BLaER1 treated with 17β-estradiol and CSF1 and Interleukin-3, amounts not matched to agents 10 nM and 100 nM (cell line): Measurements from ENCODE around the gene CRIM1.
A peak's percentile ranks its signal among the peaks of the same experiment; 100 is the strongest.

ENCODE experiments used
- H3K27ac ChIP-seq, 11 experiments: shearing (Covaris generic); formaldehyde crosslinking; 2 replicates each; pipeline ENCODE4 v1.8.1; 2022
- H3K27me3 ChIP-seq, 11 experiments: shearing (Covaris generic); formaldehyde crosslinking; 2 replicates each; pipeline ENCODE4 v1.8.1; 2022
- H3K36me3 ChIP-seq, 11 experiments: shearing (Covaris generic); formaldehyde crosslinking; 2 replicates each; pipeline ENCODE4 v1.8.1; 2022
- H3K4me1 ChIP-seq, 10 experiments: shearing (Covaris generic); formaldehyde crosslinking; 2 replicates each; pipeline ENCODE4 v1.8.1; 2022
- H3K4me2 ChIP-seq, 11 experiments: shearing (Covaris generic); formaldehyde crosslinking; 2 replicates each; pipeline ENCODE4 v1.8.1; 2022
- H3K4me3 ChIP-seq, 10 experiments: shearing (Covaris generic); formaldehyde crosslinking; 2 replicates each; pipeline ENCODE4 v1.8.1; 2022
- H3K9ac ChIP-seq, 11 experiments: shearing (Covaris generic); formaldehyde crosslinking; 2 replicates each; pipeline ENCODE4 v1.8.1; 2022
- H3K9me3 ChIP-seq, 11 experiments: shearing (Covaris generic); formaldehyde crosslinking; replicated peaks in 1 of 11; 2 replicates each; pipeline ENCODE4 v1.8.1; 2022
- H4K20me1 ChIP-seq, 11 experiments: shearing (Covaris generic); formaldehyde crosslinking; 2 replicates each; pipeline ENCODE4 v1.8.1; 2022
- Cebpa-rat ChIP-seq, 11 experiments: shearing (Covaris generic); IDR thresholded peaks; 2 replicates each; pipeline ENCODE4 v1.8.1; 2022

The CRIM1 gene

DNA sequence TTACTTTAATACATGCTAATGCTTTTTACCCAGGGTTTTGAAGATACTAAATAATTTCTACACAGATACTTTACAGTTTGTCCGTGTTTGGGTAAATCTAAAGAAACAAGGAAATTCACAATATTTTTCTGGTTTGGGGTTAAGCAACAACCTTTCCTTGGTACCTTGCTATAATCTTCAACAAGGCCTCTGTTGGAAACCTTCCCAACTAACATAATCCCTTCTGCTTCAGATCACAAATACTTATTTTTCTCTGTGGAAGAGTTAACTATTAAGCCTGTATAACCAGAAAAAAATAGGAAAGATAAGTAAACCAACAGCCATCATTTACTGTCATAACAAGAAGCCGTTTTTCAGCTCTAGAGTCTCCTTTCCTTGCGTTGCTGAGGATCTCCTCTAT, 227.4 kb downstream of the CRIM1 start:
- Histone ChIP-seq H3K27ac (no peak overlapping the region), H3K27me3 (no peaks in the 10 kb centered on the region), H3K4me3 (no peak overlapping the region), H3K4me1 (0 out of 20 replicates have a peak, but pooled peaks cover 0 to 3% (median 0%) of the 10 kb centered on the region in 10 experiments), H3K9ac (no peak overlapping the region), H4K20me1 (peaks cover 0 to 25% (median 7%) of the 10 kb centered on the region in 11 experiments; a peak in 12 of 22 replicates), H3K36me3 (peaks cover 98 to 100% (median 100%) of the 10 kb centered on the region in 11 experiments), H3K9me3 (0 out of 22 replicates have a peak, but pooled peaks cover 0 to 4% (median 0%) of the 10 kb centered on the region in 11 experiments), H3K4me2 (no peak overlapping the region)
- TF ChIP-seq Cebpa-rat (IDR thresholded peaks at IDR 0.05): no peak

DNA sequence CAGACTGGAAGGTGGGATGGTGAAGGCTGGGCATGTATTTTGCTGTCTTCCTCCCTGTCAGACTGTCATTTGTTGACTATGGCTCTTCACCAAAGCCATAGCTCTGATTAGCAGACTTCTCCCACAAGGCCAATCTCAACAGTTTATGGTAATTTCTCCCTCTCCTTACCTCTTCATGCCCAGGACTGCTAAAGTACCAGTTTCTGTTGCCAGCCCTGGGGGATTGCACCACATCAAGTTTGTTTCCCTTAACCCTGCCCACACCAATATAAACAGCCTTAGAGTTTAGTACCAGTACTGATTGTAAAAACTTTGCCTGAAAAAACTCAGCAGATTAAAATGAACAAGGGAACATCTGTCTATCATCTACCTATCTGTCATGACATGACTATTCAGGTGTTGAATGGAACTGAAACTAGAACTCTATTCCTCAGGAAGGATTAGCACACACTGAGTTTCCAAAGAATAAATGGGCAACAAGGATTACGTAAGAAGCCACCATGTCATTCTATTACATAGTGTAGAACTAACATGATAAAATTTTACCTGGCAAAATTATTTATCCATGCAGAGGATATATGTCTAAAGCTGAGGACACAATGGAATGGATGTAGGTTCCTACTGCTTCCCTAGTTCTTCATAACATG, 228.7 kb downstream of the CRIM1 start:
- Histone ChIP-seq H4K20me1 (peaks cover 0 to 27% (median 10%) of the 10 kb centered on the region in 11 experiments; a peak in 13 of 22 replicates), H3K27me3 (no peaks in the 10 kb centered on the region), H3K4me2 (no peak overlapping the region), H3K9ac (no peak overlapping the region), H3K27ac (no peak overlapping the region), H3K9me3 (0 out of 22 replicates have a peak, but pooled peaks cover 0 to 3% (median 0%) of the 10 kb centered on the region in 11 experiments), H3K4me3 (no peak overlapping the region), H3K36me3 (peaks cover 91 to 100% (median 99%) of the 10 kb centered on the region in 11 experiments), H3K4me1 (peaks cover 0 to 9% (median 2%) of the 10 kb centered on the region in 10 experiments; a peak in 9 of 20 replicates)
- no peak for TF ChIP-seq Cebpa-rat (IDR thresholded peaks at IDR 0.05)

DNA sequence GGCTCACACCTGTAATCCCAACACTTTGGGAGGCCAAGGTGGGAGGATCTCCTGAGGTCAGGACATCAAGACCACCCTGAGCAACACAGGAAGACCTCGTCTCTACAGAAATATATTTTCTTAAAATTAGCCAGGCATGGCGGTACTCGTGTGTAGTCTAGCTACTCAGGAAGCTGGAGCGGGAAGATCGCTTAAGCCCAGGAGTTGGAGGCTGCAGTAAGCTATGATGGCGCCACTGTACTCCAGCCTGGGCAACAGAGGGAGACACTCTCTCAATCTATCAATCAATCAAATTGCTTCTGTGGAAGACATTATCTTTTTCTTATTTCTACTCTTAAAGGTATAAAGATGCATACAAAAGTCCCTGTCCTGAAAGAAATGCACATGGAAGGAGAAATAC, 231.1 kb downstream of the CRIM1 start:
- Histone ChIP-seq H3K9me3 (0 out of 22 replicates have a peak, but pooled peaks cover 0 to 3% (median 0%) of the 10 kb centered on the region in 11 experiments), H3K36me3 (peaks cover 76 to 100% (median 92%) of the 10 kb centered on the region in 11 experiments), H4K20me1 (peaks cover 0 to 49% (median 26%) of the 10 kb centered on the region in 11 experiments; a peak in 15 of 22 replicates), H3K27ac (no peak overlapping the region), H3K4me2 (no peak overlapping the region), H3K27me3 (no peaks in the 10 kb centered on the region), H3K4me3 (no peak overlapping the region), H3K9ac (no peak overlapping the region), H3K4me1 (peaks cover 0 to 33% (median 2%) of the 10 kb centered on the region in 10 experiments; a peak in 9 of 20 replicates)
- TF ChIP-seq Cebpa-rat (IDR thresholded peaks at IDR 0.05): no peak

DNA sequence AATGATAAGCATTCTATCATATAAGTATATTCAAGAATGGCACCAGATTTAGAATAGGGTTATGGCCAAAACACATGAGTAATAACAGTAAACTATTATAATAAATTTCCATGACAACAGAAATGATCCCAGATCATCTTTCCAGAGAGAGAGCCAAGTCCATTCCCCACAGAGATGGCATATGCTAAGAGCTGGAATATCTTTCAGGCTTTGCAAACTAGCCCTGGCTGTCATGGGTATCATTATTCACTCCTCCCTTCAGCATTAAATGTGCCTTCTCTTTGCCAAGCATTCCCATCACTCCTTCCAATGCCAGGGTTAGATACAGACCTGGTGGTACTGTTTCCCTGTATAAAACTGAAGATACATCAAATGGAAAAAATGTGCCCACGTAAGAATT, 231.5 kb downstream of the CRIM1 start:
- H4K20me1 ChIP-seq: peaks cover 0 to 53% (median 27%) of the 10 kb centered on the region in 11 experiments; a peak in 15 of 22 replicates
- H3K27me3 ChIP-seq: no peaks in the 10 kb centered on the region
- no peak overlapping the region for H3K4me2 ChIP-seq
- H3K36me3 ChIP-seq: peaks cover 72 to 96% (median 89%) of the 10 kb centered on the region in 11 experiments
- H3K9ac ChIP-seq: no peak overlapping the region
- TF ChIP-seq Cebpa-rat (IDR thresholded peaks at IDR 0.05): no peak
- H3K27ac ChIP-seq: no peak overlapping the region
- H3K9me3 ChIP-seq: 0 out of 22 replicates have a peak, but pooled peaks cover 0 to 3% (median 0%) of the 10 kb centered on the region in 11 experiments
- peaks cover 0 to 37% (median 2%) of the 10 kb centered on the region in 10 experiments; a peak in 9 of 20 replicates for H3K4me1 ChIP-seq
- H3K4me3 ChIP-seq: no peak overlapping the region

DNA sequence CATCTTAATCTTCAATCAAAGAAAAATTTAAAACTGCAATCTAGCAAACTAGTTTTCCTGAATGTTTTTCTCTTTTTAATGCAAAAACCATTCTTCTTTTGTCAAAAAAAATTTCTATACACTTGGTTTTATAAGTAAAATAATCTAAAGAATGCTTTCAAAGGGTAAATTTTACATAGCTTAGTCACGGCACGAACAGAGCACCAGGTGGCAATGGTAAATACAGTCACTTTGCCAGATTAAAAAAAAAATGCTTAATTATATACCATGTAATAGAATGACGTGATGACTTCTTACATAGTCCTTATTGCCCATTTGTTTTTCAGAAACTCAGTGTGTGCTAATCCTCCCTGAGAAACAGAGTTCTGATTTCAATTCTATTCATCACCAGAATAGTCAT, 232.0 kb downstream of the CRIM1 start:
- 0 out of 22 replicates have a peak, but pooled peaks cover 0 to 3% (median 0%) of the 10 kb centered on the region in 11 experiments for H3K9me3 ChIP-seq
- H3K36me3 ChIP-seq: peaks cover 68 to 96% (median 85%) of the 10 kb centered on the region in 11 experiments
- H3K4me1 ChIP-seq: peaks cover 0 to 41% (median 2%) of the 10 kb centered on the region in 10 experiments; a peak in 9 of 20 replicates
- no peak overlapping the region for H3K9ac ChIP-seq
- no peaks in the 10 kb centered on the region for H3K27me3 ChIP-seq
- H3K27ac ChIP-seq: no peak overlapping the region
- H3K4me3 ChIP-seq: no peak overlapping the region
- no peak for TF ChIP-seq Cebpa-rat (IDR thresholded peaks at IDR 0.05)
- peaks cover 0 to 58% (median 28%) of the 10 kb centered on the region in 11 experiments; a peak in 15 of 22 replicates for H4K20me1 ChIP-seq
- no peak overlapping the region for H3K4me2 ChIP-seq

DNA sequence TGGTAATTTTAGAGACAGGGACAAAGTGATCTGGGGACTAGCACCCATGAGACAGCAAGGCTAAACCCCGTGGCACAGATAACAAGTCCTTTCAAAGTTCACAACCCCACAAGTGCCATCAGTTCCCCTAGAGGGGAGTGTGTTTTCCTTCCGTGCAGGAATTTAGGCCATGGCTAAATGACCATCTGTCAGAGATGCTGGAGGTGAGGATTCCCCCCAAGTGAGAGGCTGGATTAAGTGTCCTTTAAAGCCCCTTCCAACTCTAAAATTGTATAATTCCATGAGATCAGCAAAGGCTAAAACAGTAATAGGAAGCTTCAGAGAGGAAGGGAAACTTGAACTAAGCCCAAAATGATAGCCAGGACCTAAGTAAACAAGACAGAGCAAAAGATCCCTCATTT, 233.7 kb downstream of the CRIM1 start:
- Histone ChIP-seq H3K27ac (peak overlapping the region in 5 of 11 experiments; percentile 10 to 51 (median 48); a peak in 8 of 22 replicates), H3K4me2 (peak overlapping the region in 4 of 11 experiments; percentile 33 to 65 (median 49); a peak in 8 of 22 replicates)
- no peak for TF ChIP-seq Cebpa-rat (IDR thresholded peaks at IDR 0.05)

DNA sequence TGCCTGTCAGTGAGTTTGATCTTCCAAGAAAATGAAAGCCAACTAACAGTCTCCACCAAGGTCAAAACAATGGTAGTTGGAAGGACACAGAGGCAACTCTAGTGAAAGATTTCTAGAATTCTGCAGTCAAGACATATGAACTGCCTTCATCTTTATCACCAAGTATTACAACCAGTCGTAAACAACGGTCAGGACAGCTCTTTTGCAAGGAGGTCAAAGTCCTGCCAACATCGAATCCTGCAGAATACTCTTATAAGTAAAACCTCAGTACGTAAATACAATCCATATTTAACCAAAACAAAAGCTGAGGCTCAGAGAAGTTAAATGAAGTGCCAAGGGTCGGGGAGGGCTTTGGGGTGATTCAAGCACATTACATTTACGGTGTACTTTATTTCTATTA, 239.3 kb downstream of the CRIM1 start:
- Histone ChIP-seq H3K9me3 (peaks cover 0 to 24% (median 12%) of the 10 kb centered on the region in 11 experiments; a peak in 14 of 22 replicates), H3K36me3 (peaks cover 24 to 58% (median 41%) of the 10 kb centered on the region in 11 experiments), H3K4me1 (peaks cover 13 to 56% (median 18%) of the 10 kb centered on the region in 10 experiments), H3K27ac (no peak overlapping the region), H3K4me3 (0 out of 20 replicates have a peak overlapping the region, but pooled peaks of 1 of the 10 experiments have one; percentile 75), H3K9ac (no peak overlapping the region), H4K20me1 (peaks cover 0 to 68% (median 35%) of the 10 kb centered on the region in 11 experiments; a peak in 15 of 22 replicates), H3K4me2 (no peak overlapping the region), H3K27me3 (no peaks in the 10 kb centered on the region)
- no peak for TF ChIP-seq Cebpa-rat (IDR thresholded peaks at IDR 0.05)

More for the DNA sequence above, 233.7 kb downstream of the CRIM1 start:
- peaks cover 0 to 57% (median 36%) of the 10 kb centered on the region in 11 experiments; a peak in 16 of 22 replicates for H4K20me1 ChIP-seq
- no peak overlapping the region for H3K4me3 ChIP-seq
- peaks cover 0 to 46% (median 2%) of the 10 kb centered on the region in 10 experiments; a peak in 9 of 20 replicates for H3K4me1 ChIP-seq
- peak overlapping the region in 4 of 11 experiments; percentile 15 to 53 (median 36); a peak in 3 of 22 replicates for H3K9ac ChIP-seq
- peaks cover 54 to 96% (median 83%) of the 10 kb centered on the region in 11 experiments for H3K36me3 ChIP-seq
- peaks cover 0 to 14% (median 3%) of the 10 kb centered on the region in 11 experiments; a peak in 12 of 22 replicates for H3K9me3 ChIP-seq
- H3K27me3 ChIP-seq: no peaks in the 10 kb centered on the region

DNA sequence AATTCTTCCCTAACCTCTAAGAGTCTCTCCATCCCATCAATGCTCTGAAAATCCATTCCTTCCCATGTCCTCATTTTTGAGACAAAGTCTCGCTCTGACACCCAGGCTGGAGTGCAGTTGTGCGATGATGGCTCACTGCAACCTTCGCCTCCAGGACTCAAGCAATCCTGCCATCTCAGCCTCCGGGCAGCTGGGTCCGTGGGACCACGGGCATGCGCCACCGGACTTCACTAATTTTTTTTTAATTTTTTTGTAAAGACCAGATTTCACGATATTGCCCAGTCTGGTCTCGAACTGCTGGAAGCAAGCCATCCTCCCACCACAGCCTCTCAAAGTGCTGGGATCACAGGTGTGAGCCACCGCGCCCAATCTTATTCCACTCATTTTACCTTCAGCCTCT, 240.8 kb downstream of the CRIM1 start:
- Histone ChIP-seq H3K9ac (peak overlapping the region in 9 of 11 experiments; percentile 85 to 92 (median 90); a peak in 11 of 22 replicates), H3K4me1 (peaks cover 13 to 41% (median 18%) of the 10 kb centered on the region in 10 experiments), H4K20me1 (peaks cover 0 to 52% (median 29%) of the 10 kb centered on the region in 11 experiments; a peak in 15 of 22 replicates), H3K27ac (no peak overlapping the region), H3K36me3 (peaks cover 16 to 42% (median 28%) of the 10 kb centered on the region in 11 experiments), H3K9me3 (peaks cover 0 to 24% (median 12%) of the 10 kb centered on the region in 11 experiments; a peak in 14 of 22 replicates), H3K27me3 (no peaks in the 10 kb centered on the region), H3K4me2 (peak overlapping the region; percentile 71 to 97 (median 89)), H3K4me3 (peak overlapping the region; percentile 67 to 84 (median 75); a peak in 19 of 20 replicates)
- no peak for TF ChIP-seq Cebpa-rat (IDR thresholded peaks at IDR 0.05)
